ENCODE results near the gene EPHX1.
"Not testable (repeated sequence)": the region's sequence is repeated elsewhere in the genome, so short reads cannot be mapped to it uniquely, and the experiment has no call there.

EPHX1 gene

DNA sequence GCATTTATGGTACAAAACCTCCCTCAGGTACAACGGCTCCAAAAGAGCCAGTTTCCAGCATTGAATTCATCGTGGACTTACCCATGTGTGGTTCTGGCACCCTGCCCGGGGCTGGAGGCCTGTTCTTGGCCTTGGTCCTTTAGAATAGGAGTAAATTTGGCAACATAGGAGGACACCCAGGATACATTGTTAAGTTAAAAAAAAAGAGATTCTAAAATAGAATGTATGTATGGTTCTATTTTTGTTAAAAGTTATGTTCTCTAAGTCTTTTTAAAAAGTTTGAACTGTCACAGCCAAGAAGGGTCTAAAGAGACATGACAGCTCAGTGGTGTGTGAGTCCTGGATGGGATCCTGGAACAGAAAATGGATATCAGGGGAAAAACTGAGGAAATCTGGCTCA lies 25.9 kb downstream of the EPHX1 start:
- H3K79me2 ChIP-seq (ENCODE audit: insufficient read depth, low read length) = no peaks in the 10 kb centered on the region
- H2AFZ ChIP-seq (ENCODE audit: low read length) = no peak overlapping the region
- no peak for TF ChIP-seq EZH2phosphoT487 (IDR thresholded peaks at IDR 0.05; ENCODE audit: borderline replicate concordance)
- TF ChIP-seq, protein P1, sequence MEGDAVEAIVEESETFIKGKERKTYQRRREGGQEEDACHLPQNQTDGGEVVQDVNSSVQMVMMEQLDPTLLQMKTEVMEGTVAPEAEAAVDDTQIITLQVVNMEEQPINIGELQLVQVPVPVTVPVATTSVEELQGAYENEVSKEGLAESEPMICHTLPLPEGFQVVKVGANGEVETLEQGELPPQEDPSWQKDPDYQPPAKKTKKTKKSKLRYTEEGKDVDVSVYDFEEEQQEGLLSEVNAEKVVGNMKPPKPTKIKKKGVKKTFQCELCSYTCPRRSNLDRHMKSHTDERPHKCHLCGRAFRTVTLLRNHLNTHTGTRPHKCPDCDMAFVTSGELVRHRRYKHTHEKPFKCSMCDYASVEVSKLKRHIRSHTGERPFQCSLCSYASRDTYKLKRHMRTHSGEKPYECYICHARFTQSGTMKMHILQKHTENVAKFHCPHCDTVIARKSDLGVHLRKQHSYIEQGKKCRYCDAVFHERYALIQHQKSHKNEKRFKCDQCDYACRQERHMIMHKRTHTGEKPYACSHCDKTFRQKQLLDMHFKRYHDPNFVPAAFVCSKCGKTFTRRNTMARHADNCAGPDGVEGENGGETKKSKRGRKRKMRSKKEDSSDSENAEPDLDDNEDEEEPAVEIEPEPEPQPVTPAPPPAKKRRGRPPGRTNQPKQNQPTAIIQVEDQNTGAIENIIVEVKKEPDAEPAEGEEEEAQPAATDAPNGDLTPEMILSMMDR (conservative IDR thresholded peaks at IDR 0.05; ENCODE audit: low read length) = no peak
- H4K20me1 ChIP-seq (ENCODE audit: insufficient read depth, low read length, poor library complexity, severe bottlenecking) = no peaks in the 10 kb centered on the region
- H3K9me2 ChIP-seq (replicated peaks; ENCODE audit: low read depth, low read length) = no peaks in the 10 kb centered on the region
- no peaks in the 10 kb centered on the region for H3K4me1 ChIP-seq (ENCODE audit: insufficient read depth, low read length, poor library complexity, severe bottlenecking)
- no peak overlapping the region for H3K4me3 ChIP-seq (ENCODE audit: low read length, poor library complexity, severe bottlenecking)
- no peaks in the 10 kb centered on the region for H3F3A ChIP-seq (ENCODE audit: low read depth)
- H3K36me3 ChIP-seq (ENCODE audit: insufficient read depth, low read length) = no peaks in the 10 kb centered on the region
- H3K9me3 ChIP-seq (ENCODE audit: insufficient read depth, low read depth, low read length) = no peaks in the 10 kb centered on the region
- H3K9ac ChIP-seq (ENCODE audit: low read depth, low read length, poor library complexity, severe bottlenecking) = no peak overlapping the region
- no peak overlapping the region for H3K4me2 ChIP-seq (ENCODE audit: low read depth, low read length, poor library complexity, severe bottlenecking)
- no peaks in the 10 kb centered on the region for H3K27me3 ChIP-seq (ENCODE audit: insufficient read depth, low read length, poor library complexity, severe bottlenecking)

GRCh38 chr1:225836296-225836695 lies 26.4 kb downstream of the EPHX1 start:
- not testable (repeated sequence) for H3K4me1 ChIP-seq (ENCODE audit: insufficient read depth, low read length, poor library complexity, severe bottlenecking); H3K9ac ChIP-seq (ENCODE audit: low read depth, low read length, poor library complexity, severe bottlenecking); H3F3A ChIP-seq (ENCODE audit: low read depth); H3K9me2 ChIP-seq (replicated peaks; ENCODE audit: low read depth, low read length); H3K9me3 ChIP-seq (ENCODE audit: insufficient read depth, low read depth, low read length); H3K4me3 ChIP-seq (ENCODE audit: low read length, poor library complexity, severe bottlenecking); H2AFZ ChIP-seq (ENCODE audit: low read length); H3K36me3 ChIP-seq (ENCODE audit: insufficient read depth, low read length); H4K20me1 ChIP-seq (ENCODE audit: insufficient read depth, low read length, poor library complexity, severe bottlenecking); H3K4me2 ChIP-seq (ENCODE audit: low read depth, low read length, poor library complexity, severe bottlenecking); H3K27me3 ChIP-seq (ENCODE audit: insufficient read depth, low read length, poor library complexity, severe bottlenecking); H3K79me2 ChIP-seq (ENCODE audit: insufficient read depth, low read length)

DNA sequence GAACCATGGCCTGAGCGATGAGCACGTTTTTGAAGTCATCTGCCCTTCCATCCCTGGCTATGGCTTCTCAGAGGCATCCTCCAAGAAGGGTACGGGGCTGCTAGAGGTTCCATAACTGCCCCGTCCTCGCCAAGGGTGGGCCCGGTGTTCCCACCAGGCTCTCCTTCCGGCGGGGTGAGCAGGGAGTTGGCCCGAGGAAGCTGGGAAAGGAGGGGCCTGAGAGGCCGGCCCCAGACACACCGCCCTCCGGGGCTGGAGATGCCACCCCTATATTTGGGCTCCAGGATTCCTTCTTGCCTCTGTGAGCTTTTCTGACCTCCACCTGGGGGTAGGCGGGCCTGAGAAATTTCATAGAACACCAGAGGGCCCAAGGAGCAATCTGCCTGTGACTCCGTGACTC lies 28.9 kb downstream of the EPHX1 start:
- H2AFZ ChIP-seq (ENCODE audit: low read length) = no peak overlapping the region
- no peaks in the 10 kb centered on the region for H3K9me3 ChIP-seq (ENCODE audit: insufficient read depth, low read depth, low read length)
- H3K9ac ChIP-seq (ENCODE audit: low read depth, low read length, poor library complexity, severe bottlenecking) = no peak overlapping the region
- TF ChIP-seq EZH2phosphoT487 (IDR thresholded peaks at IDR 0.05; ENCODE audit: borderline replicate concordance) = no peak
- TF ChIP-seq, protein P1 (conservative IDR thresholded peaks at IDR 0.05; ENCODE audit: low read length) = no peak
- H3K4me2 ChIP-seq (ENCODE audit: low read depth, low read length, poor library complexity, severe bottlenecking) = no peak overlapping the region
- H3K79me2 ChIP-seq (ENCODE audit: insufficient read depth, low read length) = no peaks in the 10 kb centered on the region
- H3K9me2 ChIP-seq (replicated peaks; ENCODE audit: low read depth, low read length) = no peaks in the 10 kb centered on the region
- H3K36me3 ChIP-seq (ENCODE audit: insufficient read depth, low read length) = no peaks in the 10 kb centered on the region
- no peaks in the 10 kb centered on the region for H3K4me1 ChIP-seq (ENCODE audit: insufficient read depth, low read length, poor library complexity, severe bottlenecking)
- no peaks in the 10 kb centered on the region for H3F3A ChIP-seq (ENCODE audit: low read depth)
- no peak overlapping the region for H3K4me3 ChIP-seq (ENCODE audit: low read length, poor library complexity, severe bottlenecking)
- no peaks in the 10 kb centered on the region for H4K20me1 ChIP-seq (ENCODE audit: insufficient read depth, low read length, poor library complexity, severe bottlenecking)
- H3K27me3 ChIP-seq (ENCODE audit: insufficient read depth, low read length, poor library complexity, severe bottlenecking) = no peaks in the 10 kb centered on the region

DNA sequence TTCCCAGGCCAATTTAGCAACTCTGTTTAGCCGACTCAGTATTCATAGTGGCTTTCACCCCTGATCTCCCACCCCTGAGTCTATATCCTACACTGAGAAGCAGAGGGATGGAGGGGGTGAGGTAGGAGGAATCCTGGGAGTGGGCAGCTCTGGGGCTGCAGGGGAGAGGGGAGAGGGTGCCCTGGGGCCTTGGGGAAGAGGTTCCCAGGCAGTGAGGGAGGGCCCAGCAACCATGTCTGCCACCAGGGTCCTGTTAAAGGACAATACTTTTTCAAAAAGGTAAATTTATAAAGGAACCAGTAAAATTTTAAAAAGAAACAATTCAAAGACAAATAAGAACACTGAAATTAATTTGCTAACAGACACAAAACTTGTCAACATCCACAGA lies 30.3 kb downstream of the EPHX1 start:
- no peaks in the 10 kb centered on the region for H3K9me2 ChIP-seq (replicated peaks; ENCODE audit: low read depth, low read length)
- H3F3A ChIP-seq (ENCODE audit: low read depth) = no peaks in the 10 kb centered on the region
- no peaks in the 10 kb centered on the region for H4K20me1 ChIP-seq (ENCODE audit: insufficient read depth, low read length, poor library complexity, severe bottlenecking)
- no peaks in the 10 kb centered on the region for H3K9me3 ChIP-seq (ENCODE audit: insufficient read depth, low read depth, low read length)
- H3K4me3 ChIP-seq (ENCODE audit: low read length, poor library complexity, severe bottlenecking) = no peak overlapping the region
- H3K4me1 ChIP-seq (ENCODE audit: insufficient read depth, low read length, poor library complexity, severe bottlenecking) = no peaks in the 10 kb centered on the region
- TF ChIP-seq, protein P1 (conservative IDR thresholded peaks at IDR 0.05; ENCODE audit: low read length) = no peak
- no peak overlapping the region for H3K4me2 ChIP-seq (ENCODE audit: low read depth, low read length, poor library complexity, severe bottlenecking)
- H3K27me3 ChIP-seq (ENCODE audit: insufficient read depth, low read length, poor library complexity, severe bottlenecking) = no peaks in the 10 kb centered on the region
- no peaks in the 10 kb centered on the region for H3K79me2 ChIP-seq (ENCODE audit: insufficient read depth, low read length)
- no peaks in the 10 kb centered on the region for H3K36me3 ChIP-seq (ENCODE audit: insufficient read depth, low read length)
- no peak overlapping the region for H2AFZ ChIP-seq (ENCODE audit: low read length)
- H3K9ac ChIP-seq (ENCODE audit: low read depth, low read length, poor library complexity, severe bottlenecking) = no peak overlapping the region
